ENCODE results near the gene UBE3B.
"Not testable (repeated sequence)": the region's sequence is repeated elsewhere in the genome, so short reads cannot be mapped to it uniquely, and the experiment has no call there.

The UBE3B gene

DNA sequence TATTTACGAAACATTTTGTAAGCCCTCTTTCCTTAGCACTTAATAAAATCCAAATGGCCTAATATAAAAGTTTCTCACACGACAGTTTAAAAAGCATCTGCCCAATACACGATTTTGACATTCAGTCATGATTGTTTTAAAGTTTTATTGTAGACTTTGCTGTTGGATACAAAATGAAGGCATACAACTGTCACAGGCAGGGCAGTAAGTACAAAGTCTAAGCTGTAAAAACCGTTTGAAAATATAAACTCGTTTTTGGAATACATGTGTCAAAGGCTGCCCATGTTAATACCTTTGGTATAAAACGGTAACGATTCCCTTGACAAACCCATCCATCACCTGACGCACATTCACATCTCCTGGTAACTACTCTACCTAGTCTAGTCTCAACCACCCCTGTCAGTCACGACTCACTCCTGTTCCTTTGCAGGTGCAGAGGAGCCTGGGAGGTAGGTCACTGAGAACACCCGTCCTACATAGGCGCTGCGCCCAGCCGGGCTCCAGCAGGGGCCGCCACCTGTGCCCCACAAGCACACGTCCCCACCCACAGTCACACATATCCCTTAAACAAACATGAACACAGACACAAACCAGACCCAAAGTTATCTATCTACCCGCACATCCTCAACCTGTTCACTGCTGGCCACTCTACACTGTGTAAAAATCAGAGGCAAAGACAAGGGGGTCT lies 27.4 kb upstream of the UBE3B start:
- no peak for DNase-seq

DNA sequence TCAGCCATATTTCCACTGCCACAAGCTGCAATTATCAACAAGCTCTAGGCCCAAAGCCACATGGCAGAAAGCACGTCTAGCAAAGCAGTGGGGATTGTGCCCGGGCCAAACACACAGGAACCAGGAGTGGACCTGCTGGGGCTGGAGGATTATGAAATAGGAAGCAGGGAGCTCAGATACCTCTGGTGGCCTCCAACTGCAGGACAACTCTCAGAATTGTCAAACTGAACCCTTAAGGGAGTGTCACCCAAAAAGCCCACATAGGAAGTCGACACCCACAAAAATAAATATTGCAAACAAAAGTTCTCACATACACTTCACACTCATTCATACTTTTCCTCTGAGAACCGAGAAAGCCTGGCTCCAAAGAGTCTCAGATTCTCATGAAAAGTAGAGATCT lies 26.5 kb upstream of the UBE3B start:
- DNase-seq = no peak

DNA sequence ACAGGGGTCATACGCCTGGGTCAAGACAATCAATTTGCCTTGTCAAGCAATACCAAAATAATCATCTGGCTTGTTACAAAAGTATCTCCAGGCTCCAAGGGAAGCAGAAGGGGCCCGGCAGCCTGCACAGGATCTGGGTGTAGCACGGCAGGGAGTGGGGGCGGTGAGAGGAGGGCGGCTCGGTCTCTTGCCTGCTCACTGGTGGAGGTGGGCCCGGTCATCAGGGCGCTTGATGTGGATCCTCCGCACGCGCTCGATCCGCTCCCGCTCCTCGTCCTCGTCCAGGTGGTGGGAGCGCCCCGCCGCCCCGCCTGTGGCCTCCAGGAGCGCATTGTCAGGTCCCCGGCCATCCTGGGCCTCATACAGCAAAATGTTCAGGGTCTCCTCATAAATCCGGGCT lies 26.0 kb upstream of the UBE3B start:
- no peak for DNase-seq

DNA sequence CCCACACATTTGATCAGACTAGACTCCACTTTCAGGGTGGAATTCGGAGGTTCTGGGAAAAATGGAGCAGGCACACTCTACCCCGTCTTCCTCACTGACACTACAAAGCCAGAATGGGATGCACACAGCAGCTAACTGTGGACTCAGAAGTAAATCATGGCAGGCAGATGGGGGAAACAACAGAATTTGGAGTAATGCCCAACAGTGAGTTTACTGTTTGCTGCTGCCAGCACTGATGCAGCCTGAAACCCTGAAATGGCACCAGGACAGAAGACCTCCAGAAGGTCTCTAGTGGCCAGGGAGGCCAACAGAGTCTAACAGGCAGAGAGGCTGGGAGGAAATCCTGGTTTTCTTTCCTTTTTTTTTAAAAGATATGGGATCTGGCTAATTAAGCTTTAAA lies 24.9 kb upstream of the UBE3B start:
- DNase-seq = no peak

DNA sequence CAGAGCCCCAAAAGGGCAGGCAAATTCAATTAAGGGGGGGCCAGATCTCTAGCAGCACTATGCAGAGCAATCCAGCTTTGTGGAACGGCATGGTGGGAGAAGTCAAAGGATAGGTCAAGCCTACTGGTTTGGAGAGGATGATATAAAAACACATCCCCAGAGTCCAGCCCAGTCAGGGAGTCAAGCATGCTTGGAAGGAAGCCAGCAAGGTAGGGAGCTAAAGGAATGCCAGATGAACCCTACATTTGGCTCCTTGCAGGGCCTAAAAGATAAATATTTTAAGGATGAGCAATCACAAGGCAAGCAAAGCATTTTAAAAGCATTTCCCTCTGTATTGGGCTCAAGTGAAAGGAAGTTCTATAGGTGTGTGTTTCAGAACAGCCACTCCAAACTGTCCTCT lies 21.7 kb upstream of the UBE3B start:
- no peak for DNase-seq

DNA sequence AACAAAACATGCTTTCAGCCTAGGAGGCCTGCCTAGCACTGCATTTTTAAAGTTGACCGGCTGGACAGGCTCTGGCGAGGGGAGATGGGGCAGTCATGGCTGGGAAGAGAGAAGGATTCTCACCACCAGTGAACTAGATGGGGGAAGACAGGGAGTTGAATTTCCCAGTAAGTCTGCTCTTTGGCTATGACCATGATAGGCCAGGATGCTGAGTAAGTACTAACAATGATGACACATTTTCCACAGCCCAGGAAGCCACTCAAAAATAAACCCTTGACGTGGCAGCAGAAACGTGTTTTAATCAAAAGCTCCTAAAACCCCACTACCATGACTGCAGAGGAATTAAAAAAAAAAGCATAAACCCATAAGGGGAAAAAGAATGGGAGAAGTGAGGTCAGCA lies 19.3 kb upstream of the UBE3B start:
- no peak for DNase-seq

DNA sequence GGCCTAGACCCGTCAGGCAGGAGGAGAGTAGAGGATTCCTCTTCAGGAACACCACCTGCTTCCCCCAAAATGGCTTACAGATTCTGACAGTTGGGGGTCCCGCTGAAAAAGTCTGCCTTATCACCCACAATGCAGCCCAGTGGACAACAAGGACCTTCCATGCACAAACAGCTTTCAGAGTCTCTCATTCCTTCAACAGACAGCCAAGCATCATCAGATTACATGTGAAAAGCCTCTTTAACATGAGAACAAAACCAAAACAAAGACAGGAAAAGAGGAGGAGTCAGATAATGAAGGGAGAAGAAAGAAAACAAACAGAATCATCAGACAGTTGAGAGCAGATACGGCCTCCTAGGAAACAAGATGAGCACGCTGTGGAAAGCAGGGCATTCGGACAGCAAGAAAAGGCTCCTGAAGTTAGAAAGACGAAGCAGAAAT lies 18.6 kb upstream of the UBE3B start:
- no peak for DNase-seq

DNA sequence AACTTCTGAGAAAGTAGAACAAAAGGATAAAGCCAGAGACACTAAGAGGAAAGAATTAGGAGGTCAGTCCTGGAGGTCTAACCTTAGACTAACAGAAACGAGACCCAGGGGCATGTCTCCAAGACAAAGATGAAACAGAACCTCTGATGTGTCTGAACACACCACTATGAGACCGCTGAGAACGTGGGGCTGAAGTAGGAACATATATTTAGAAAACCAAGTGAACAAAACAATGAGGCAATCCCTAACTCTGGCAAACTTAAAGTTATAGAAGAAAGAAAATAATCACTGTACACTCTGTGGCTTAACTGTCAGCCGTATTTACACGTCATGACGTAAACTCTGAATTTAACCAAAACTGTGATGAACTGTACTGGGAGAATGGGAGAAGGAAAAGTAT lies 18.2 kb upstream of the UBE3B start:
- DNase-seq = no peak

DNA sequence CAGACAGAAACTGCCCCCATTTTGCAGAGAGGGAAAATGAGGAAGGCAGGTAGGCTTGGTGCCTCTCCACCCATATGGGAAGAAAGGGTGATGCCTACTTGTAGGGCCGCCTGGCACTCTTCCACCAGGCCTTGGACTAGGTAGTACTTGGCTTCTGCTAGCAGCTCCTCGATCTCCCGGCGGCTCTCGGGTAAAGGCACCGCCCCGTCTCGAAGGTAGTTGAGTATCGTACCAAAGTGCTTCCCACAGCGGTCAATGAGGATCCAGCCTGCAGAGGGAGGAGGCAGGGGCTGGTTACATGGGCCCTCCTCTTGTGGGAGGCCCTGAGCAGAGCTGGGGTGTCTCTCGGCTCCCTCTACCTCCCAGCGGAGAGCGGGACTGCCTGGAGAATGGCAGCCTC lies 16.9 kb upstream of the UBE3B start:
- no peak for DNase-seq

DNA sequence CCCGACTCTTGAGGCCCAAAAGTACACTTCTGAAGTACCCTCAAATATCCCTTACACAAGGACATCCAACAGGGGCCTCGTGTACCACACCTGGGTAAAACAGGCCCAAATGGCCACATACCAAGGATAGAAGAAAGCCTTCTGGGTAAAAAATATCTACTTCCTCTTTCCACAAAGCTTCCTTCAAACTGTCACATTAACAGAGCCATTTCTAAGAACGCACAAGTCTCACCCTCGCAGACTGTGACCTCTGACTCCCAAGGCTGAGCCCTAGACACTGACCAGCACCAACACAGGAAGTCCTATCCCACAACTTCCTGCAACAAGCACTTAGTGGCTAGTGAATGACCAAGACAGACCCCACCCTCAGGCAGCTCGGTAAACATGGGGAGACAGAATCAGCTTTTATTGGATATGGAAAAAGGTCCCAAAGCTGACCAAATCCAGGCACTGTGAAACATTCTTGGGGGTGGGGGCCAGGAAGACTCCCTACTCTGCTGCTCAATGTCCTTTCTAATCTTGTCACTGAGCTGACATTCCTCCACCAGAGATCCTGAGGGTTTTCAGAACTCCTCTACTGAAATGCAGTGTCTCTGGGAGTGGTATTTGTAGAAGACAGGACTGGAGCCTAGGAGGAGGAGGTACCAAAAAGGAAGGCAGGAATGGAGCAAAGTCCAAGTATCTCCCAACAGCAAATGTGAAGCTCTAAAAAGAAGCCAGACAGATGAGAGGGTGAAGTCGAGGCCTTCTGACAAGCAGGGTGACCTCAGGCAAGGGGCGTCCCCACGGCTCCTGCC lies 16.2 kb upstream of the UBE3B start:
- DNase-seq = peak; percentile 20

DNA sequence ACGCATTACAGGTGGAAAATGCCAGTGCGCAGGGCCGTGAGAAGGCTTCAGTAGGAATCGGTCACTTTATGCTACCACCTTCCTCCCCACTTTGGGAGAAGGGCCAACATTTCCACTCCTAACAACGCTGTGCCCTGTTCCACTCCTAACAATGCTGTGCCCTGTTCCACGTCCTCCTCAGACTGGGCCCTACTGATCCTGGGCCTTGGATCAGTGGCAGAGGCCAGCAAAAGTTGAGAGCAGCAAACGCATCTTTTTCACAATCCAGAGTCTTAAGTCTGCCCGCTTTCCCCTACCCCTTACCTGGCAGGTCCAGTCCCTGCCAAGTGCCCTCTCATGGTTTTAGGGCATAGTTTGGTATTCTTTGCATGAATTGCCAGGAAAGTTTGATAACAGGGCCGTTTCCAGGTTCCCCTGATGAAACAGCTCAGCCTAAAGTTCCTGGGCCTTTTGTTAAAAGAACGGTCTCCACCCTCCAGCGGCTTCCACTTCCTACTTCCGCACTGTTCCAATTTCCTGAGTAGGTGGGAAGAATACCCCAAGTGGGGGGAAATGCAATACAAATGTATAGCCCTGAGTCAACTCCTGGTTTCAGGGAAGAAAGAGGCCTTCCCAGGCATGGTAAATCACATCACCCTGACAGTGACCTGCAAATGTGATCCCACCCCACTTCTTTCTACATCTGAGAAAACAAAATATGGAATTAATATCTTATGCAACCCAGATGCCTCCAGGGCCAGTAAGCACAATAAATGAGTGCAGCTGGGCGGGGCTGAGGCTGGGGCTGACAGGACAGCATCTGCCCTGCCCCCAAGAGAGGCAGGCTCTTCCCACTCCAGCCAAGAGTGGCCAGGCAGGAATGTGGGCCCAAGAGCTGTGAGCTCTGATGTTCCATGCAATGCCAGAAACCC lies 15.3 kb upstream of the UBE3B start:
- peak; percentile 35 for DNase-seq

DNA sequence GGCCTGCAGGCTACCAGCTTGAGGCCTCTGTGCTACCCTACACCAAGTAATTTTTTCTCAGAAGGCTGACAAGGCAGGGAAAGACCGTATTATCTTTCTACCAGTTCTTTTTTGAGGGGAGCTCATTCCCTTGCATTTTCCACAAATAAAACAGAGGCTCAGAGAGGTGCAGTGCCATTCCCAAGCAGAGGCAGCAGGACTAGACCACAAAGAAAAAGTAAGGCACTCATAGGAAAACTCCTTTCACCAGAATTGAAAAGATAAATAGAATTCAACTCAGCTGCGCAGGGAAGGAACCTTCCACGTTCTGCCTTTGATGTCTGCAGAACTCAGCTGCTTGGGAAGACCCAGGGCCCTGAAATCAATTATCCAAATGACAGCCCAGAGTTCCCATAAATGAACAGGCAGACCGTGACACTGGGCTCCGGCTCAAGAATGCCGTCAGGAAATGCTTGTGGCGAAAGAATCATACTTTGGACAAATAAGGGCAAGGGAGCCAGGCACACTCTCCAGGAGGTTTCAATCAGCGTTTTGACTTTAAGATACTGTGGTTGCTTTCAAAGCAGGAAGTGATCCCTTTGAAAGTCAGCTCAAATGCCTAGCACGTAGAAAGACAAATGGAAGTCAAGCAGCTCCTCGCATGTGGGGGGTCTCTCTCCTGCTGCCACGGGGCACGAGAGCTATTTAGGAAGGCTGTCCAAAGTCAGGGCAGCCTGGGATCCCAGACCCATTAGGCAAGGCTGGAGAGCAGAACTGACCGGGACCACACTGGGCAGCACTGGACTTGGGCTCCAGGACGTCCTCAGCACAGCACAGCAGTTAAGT lies 14.4 kb upstream of the UBE3B start:
- DNase-seq = no peak

DNA sequence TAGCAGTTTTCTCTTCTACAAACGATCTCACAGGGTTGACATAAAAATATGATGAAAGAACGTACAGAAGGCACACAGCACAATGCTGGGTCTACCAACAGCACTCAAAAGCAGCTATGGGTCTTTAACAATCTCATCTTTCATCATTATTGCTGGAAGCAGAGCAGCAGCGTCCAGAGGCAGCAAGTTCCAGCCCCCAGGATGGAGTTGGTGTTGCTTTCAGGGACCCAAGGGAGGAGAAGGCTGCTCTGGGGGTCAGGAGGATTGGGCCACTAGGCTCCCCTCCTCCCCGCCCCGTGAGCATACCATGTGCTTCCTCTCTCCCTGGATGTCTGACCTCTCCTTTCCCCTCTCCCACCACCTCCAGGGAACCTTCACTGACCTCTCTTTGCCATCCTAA lies 13.7 kb upstream of the UBE3B start:
- DNase-seq = no peak

DNA sequence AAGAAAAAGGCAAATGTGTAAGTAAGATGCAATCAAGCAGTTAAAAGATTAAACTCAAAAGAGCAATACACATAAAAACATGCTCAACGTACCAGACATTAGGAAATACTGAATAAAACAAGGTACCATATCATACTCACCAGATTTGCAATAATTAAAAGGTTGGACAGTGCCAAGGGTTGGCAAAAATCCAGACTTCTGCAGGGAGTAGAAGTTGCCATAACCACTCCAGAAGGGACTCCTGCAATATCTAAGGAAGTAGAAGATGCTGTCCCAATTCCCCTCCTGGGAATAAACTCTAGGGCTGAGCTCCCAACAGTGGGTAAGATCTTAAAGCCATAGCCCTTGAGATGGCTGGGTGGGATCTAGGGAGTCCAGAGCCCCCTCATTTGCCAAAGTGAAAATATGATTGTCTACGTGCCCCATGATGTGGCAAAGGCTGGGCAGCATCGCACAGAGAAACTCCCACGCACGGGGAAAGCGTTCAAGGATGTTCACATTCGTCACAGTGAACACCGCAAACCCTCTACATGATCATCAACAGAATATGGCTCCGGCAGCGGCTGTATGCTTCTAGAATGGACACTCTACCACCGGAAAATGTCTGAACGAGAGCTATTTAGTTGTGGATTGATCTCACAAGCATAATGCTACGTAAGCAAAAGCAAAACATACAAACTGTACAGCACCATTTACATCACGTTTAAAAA lies 12.6 kb upstream of the UBE3B start:
- no peak for DNase-seq

DNA sequence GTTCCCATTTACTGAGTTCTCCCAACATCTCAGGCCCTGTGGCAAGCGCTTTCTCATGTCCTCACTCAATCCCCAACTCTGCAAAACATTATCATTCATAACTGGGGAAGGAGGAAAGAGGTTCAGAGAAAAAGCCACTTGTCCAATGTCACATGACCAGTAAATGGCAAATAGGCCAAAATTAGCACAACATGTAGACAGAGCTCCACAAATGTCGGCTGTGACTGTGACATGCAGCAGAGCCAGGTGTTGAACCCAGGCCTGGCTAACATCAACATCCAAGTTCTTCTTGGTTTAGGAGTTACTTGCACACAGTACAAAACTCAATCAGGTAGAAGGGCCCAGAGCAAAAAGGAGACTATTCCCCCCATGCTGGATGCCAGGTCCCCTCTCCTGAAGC lies 11.1 kb upstream of the UBE3B start:
- DNase-seq = no peak

DNA sequence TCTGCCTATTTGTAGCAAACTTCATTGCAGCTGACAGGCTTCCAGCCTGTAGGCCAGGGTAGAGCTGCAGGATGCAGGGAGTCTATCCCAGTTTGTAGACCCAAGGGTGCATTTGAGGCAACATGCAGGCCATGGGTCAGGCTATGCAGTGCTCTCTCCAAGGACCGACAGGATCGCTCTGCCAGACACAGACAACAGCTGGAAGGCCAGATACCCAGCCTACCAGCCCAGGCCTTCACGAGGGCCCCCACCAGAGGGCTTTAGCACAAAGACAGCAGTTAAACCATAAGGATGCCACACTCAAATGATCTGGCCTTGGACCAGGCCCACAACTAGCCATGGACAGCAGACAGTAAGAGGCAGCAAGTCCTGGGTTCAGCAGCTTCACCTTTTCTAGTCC lies 10.6 kb upstream of the UBE3B start:
- no peak for DNase-seq

DNA sequence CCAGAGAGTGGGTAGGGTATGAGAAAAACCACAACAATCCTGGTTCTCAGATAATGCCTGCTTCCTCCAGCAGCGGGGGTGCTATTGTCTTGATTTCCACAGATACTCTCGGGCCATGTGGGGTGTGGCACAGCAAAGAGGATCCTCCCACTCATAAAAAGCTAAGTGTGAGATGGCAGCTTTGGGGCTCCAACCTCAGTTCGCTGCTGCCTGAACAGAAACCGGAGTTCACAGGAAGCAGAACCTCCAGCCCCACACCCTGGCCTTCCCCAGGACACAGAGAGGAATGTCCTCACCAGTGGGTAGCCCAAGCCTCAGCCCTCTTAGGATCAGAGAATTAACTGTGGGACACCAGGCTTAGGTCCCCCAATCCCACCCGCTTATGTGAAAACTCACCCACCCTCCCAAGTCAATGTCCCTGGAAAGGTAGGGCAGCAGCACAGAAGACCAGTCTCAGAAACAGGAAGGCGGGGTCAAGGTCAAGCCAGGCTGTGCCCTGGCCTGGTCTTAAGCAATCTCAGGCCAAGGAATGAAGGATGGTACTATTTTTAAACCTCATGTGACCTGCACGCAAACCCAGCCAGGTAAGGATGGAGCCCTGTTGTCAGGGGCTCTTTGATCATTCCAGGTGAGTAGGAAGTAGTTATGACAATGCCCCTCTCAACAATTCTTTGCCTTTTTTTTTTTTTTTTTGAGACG lies 9.3 kb upstream of the UBE3B start:
- no peak for DNase-seq

DNA sequence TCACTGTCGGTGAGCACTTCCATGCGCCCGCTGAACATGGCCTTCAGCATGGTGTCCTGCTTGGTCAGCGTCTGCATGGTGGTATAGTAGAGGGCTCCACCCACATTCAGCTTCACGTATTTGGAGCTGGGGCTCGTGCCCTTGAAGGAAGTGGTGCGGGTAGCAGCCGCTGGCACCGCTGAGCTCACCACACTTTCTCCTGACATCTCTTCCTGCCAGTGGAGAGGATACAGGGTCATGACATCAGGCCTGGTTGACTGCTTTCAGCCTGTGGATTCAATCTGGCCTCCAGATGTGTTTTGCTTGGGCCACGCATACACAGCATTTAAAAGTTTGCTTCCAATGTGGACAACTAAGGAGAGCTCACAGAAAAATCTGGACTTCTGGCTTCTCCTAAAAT lies 7.9 kb upstream of the UBE3B start:
- DNase-seq = no peak

DNA sequence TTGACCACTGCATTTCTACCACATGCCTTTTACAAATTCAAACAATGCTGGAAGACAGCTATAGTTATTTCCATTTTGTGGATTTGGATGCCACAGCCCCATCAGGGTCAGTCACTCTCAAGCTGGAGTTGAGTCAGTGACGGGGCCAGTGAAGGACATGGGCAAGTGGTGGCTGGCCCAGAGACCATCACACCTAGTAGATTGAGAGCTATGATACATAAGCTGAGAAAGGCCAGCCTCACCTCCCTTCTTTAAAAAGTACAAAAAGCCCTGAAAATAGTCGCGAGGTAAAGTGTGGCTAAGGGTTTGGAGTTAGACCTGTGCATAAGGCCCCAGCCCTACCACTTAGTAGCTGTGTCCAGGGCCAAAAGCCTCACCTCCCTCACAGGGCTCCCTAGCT lies 4.4 kb upstream of the UBE3B start:
- no peak for DNase-seq

DNA sequence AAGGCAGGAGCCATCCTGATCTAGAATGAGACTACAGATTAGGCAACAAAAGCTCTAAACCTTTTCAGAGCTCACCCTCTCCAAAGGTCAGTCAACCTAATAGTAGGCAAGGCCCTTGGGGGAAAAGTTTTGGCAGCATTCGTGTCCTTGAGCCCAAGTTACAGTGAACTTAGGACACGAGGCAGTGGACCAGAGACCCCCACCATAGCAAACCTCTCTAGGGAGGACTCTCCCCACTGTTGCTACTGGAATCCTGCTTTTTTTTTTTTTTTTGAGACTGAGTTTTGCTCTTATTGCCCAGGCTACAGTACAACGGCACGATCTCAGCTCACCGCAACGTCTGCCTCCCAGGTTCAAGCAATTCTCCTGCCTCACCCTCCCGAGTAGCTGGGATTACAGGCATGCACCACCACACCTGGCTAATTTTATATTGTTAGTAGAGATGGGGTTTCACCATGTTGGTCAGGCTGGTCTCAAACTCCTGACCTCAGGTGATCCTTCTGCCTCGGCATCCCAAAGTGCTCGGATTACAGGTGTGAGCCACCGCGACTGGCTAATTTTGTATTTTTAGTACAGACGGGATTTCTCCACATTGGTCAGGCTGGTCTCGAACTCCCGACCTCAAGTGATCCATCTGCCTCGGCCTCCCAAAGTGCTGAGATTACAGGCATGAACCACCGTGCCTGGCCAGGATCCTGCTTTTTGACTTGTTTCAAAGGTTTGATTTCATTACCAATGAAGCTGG lies 3.7 kb upstream of the UBE3B start:
- not testable (repeated sequence) for DNase-seq

DNA sequence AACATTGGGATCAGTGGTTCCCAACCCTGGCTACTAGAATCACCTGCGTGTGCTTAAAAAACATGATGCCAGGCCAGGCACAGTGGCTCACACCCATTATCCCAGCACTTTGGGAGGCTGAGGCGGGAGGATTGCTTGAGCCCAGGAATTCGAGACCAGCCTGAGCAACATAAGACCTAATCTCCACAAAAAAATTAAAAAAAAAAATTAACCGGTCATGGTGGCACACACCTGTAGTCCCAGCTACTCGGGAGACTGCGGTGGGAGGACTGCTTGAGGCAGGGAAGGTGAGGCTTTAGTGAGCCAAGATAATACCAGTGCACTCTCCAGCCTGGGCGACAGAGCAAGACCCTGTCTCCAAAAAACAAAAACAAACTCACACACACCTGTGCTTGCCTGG lies 2.3 kb upstream of the UBE3B start:
- no peak for DNase-seq
